Stomach (tissue), 9 donors: ENCODE data around the gene SKOR1. TPM values are rescaled to one million over a fixed set of nuclear protein-coding genes. Genes with fewer than 3 reads are reported as not detected.

Experiments used
- DNase-seq, 2 donors: peaks; one replicate each; pipeline versions ENCODE4 v3.0.0 to v3.0.0-alpha.2; 2013 to 2019
- H3K27ac ChIP-seq, 5 donors: fragments of 200-600 bp in 4 of 5; sonication (generic) in 4 of 5; one replicate each; pipeline ENCODE4 v1.5.1; 2013 to 2019; ENCODE audit warnings: mild to moderate bottlenecking in 1 of 5, moderate library complexity in 1 of 5
- H3K27me3 ChIP-seq, 3 donors: fragments of 200-600 bp; sonication (generic); one replicate each; pipeline ENCODE4 v1.5.1; 2017 to 2019; ENCODE audit warnings: mixed run types in 1 of 3
- H3K36me3 ChIP-seq, 4 donors: fragments of 200-600 bp; sonication (generic); 1 replicate in 3 of 4; 2 replicates in 1 of 4; pipeline ENCODE4 v1.5.1; 2016 to 2019
- H3K4me1 ChIP-seq, 4 donors: fragments of 200-600 bp; sonication (generic); one replicate each; pipeline ENCODE4 v1.5.1; 2016 to 2019
- H3K4me3 ChIP-seq, 4 donors: fragments of 200-600 bp; sonication (generic) in 3 of 4; one replicate each; pipeline ENCODE4 v1.5.1; 2016 to 2019; ENCODE audit warnings: mild to moderate bottlenecking in 1 of 4
- H3K9me3 ChIP-seq, 4 donors: fragments of 200-600 bp; sonication (generic); one replicate each; pipeline ENCODE4 v1.5.1; 2016 to 2019
- CTCF ChIP-seq, 7 experiments: fragments of 450-650 bp in 4 of 7; fragments of 200-600 bp in 3 of 7; sonication (generic) in 3 of 7; IDR thresholded peaks; one replicate each; pipeline ENCODE4 v1.5.1; 2016 to 2019; ENCODE audit warnings: antibody characterized with exemption in 7 of 7, control low read depth in 2 of 7, mild to moderate bottlenecking in 1 of 7
- EP300 ChIP-seq: sonication (generic); formaldehyde crosslinking; IDR thresholded peaks from one replicate; pipeline ENCODE4 v1.6.1; 2017; ENCODE audit warnings: antibody characterized with exemption
- POLR2A ChIP-seq, 4 donors: fragments of 450-650 bp; IDR thresholded peaks; one replicate each; pipeline ENCODE4 v1.6.1; 2016; ENCODE audit warnings: antibody characterized with exemption in 4 of 4, control low read depth in 2 of 4, mild to moderate bottlenecking in 1 of 4, moderate library complexity in 1 of 4
- POLR2AphosphoS5 ChIP-seq, 3 donors: sonication (generic); formaldehyde crosslinking; IDR thresholded peaks; one replicate each; pipeline ENCODE4 v1.6.1; 2016; ENCODE audit warnings: antibody characterized with exemption in 3 of 3
- WGBS, 5 donors: extraction: QIAGEN DNeasy Blood & Tissue Kit in 3 of 5; methylation state at CpG; one replicate each; pipeline versions ENCODE4 v1.1.5 to v1.1.7; 2013 to 2018; 5-methylcytosine and 5-hydroxymethylcytosine counted together
- intact Hi-C: fragments of 100-400 bp; cut with DNase I; formaldehyde crosslinking; loops from one replicate; pipeline ENCODE4 v1.15.1; 2023; ENCODE audit warnings: low total_unique reads
- polyA plus RNA-seq, 3 donors: library from polyadenylated mRNA; stranded (reverse); fragments of 200-250 nt; gene quantifications; one replicate each; pipeline ENCODE4 v1.2.3, GENCODE V29; 2013
- total RNA-seq, 5 donors: library from RNA; depleted of rRNA; stranded (reverse); fragments of >200 nt; gene quantifications; one replicate each; pipeline versions ENCODE4 v1.1.0 to v1.2.3, GENCODE V29; 2014 to 2016
- donor health status: healthy with polysubstance abuse.
- donor health status: Bipolar disorder and iron deficiency.
- donor health status: healthy.

Gene SKOR1
- total and polyA plus RNA-seq, 8 donors = 0.14 to 5.8 (median 0.69) TPM; not detected in 2

GRCh38 chr15:67805008-67805665 is 20.2 kb upstream of the SKOR1 start:
- TF ChIP-seq POLR2AphosphoS5 (IDR thresholded peaks at IDR 0.05) (no peak), EP300 (no peak), CTCF (IDR thresholded peaks at IDR 0.05) (no peak), POLR2A (IDR thresholded peaks at IDR 0.05) (no peak)
- peak in 1 of 2 donors; percentile 16 for DNase-seq
- Histone ChIP-seq H3K36me3 (peaks cover 3 to 58% (median 25%) of the 10 kb centered on the region in 4 donors), H3K9me3 (no peaks in the 10 kb centered on the region), H3K27ac (no peak overlapping the region), H3K4me1 (no peaks in the 10 kb centered on the region), H3K27me3 (no peaks in the 10 kb centered on the region), H3K4me3 (no peak overlapping the region)
- intact Hi-C loops = no loop called here
- WGBS, 5 donors = 87 to 91% (median 88%) methylated on average over 17 of the region's 17 CpGs

- H3K4me3 ChIP-seq = no peak overlapping the region
- intact Hi-C loops = no loop called here
- no peak overlapping the region for H3K27ac ChIP-seq
- H3K27me3 ChIP-seq = peaks cover 0 to 5% (median 0%) of the 10 kb centered on the region in 3 donors
- H3K4me1 ChIP-seq = no peaks in the 10 kb centered on the region
- no peaks in the 10 kb centered on the region for H3K9me3 ChIP-seq
- peaks cover 3 to 58% (median 25%) of the 10 kb centered on the region in 4 donors for H3K36me3 ChIP-seq
- no peak for TF ChIP-seq POLR2AphosphoS5 (IDR thresholded peaks at IDR 0.05)
- no peak for TF ChIP-seq EP300
- TF ChIP-seq CTCF (IDR thresholded peaks at IDR 0.05) = no peak
- TF ChIP-seq POLR2A (IDR thresholded peaks at IDR 0.05) = no peak
- DNase-seq = peak in 1 of 2 donors; percentile 10
- WGBS, 5 donors = 85 to 92% (median 87%) methylated on average over 16 of the region's 16 CpGs
Measured at GRCh38 chr15:67805666-67806516, 19.4 kb upstream of the SKOR1 start.

- 92 to 97% (median 96%) methylated on average over 10 to 18 of the region's 18 CpGs for WGBS, 5 donors
- Histone ChIP-seq H3K27me3 (peaks cover 0 to 11% (median 0%) of the 10 kb centered on the region in 3 donors), H3K36me3 (peaks cover 3 to 53% (median 25%) of the 10 kb centered on the region in 4 donors), H3K4me1 (no peaks in the 10 kb centered on the region), H3K27ac (no peak overlapping the region), H3K4me3 (no peak overlapping the region), H3K9me3 (no peaks in the 10 kb centered on the region)
- no peak for TF ChIP-seq POLR2AphosphoS5 (IDR thresholded peaks at IDR 0.05)
- no peak for TF ChIP-seq POLR2A (IDR thresholded peaks at IDR 0.05)
- intact Hi-C loops = no loop called here
- DNase-seq = no peak
Measured at GRCh38 chr15:67806536-67806935, 18.8 kb upstream of the SKOR1 start.

GRCh38 chr15:67807141-67807540 is 18.2 kb upstream of the SKOR1 start:
- 80 to 100% (median 90%) methylated on average over 1 to 5 of the region's 5 CpGs for WGBS, 5 donors
- H3K4me3 ChIP-seq = no peak overlapping the region
- DNase-seq = no peak
- intact Hi-C loops = no loop called here
- no peak for TF ChIP-seq POLR2A (IDR thresholded peaks at IDR 0.05)
- TF ChIP-seq EP300 = no peak
- no peak for TF ChIP-seq POLR2AphosphoS5 (IDR thresholded peaks at IDR 0.05)
- TF ChIP-seq CTCF (IDR thresholded peaks at IDR 0.05) = no peak
- H3K9me3 ChIP-seq = no peaks in the 10 kb centered on the region
- H3K27ac ChIP-seq = no peak overlapping the region
- peaks cover 0 to 17% (median 0%) of the 10 kb centered on the region in 3 donors for H3K27me3 ChIP-seq
- no peaks in the 10 kb centered on the region for H3K4me1 ChIP-seq
- peaks cover 3 to 53% (median 25%) of the 10 kb centered on the region in 4 donors for H3K36me3 ChIP-seq
